K562 (cell line): ENCODE measurements around the gene ABCA10. TPM values are rescaled to one million over a fixed set of nuclear protein-coding genes. Genes with fewer than 3 reads are reported as not detected.
"Not testable (repeated sequence)": the region's sequence is repeated elsewhere in the genome, so short reads cannot be mapped to it uniquely, and the experiment has no call there.

Experiments used
- ATAC-seq: fragments of 200-7000 bp; cut with Tn5 transposase; 3 replicates; pipeline ENCODE4 v1.9.1; 2020; ENCODE audit warnings: moderate library complexity
- BruUV-seq: library from RNA; stranded (reverse); fragments of 400-500 nt; replicated peaks from 2 replicates; lab custom pipeline; 2021; lab: Mats Ljungman, UMichigan
- CTCF ChIA-PET: fragments of 300-600 bp; formaldehyde crosslinking; extraction: SDS; loops from one replicate; lab custom pipeline; 2021; ENCODE audit warnings: low intra/inter-chr PET ratio; lab: Yijun Ruan, JAX
- POLR2A ChIA-PET: fragments of 300-600, 350-650 bp; sonication (Branson Sonifier 250); formaldehyde crosslinking; extraction: SDS; loops from one replicate; lab custom pipeline; 2021; ENCODE audit warnings: antibody characterized with exemption, inconsistent platforms; lab: Yijun Ruan, JAX
- DNase-seq, 4 experiments: peaks; one replicate each; pipeline versions ENCODE4 v3.0.0 to v3.0.0-alpha.2; 2011 to 2018; ENCODE audit warnings: low spot score in 3 of 4, mixed read lengths in 3 of 4; ENCODE audit errors: extremely low read depth in 1 of 4
- FAIRE-seq: peaks from 2 replicates; lab custom pipeline; 2011; peaks lifted over from hg19 to GRCh38; lab: Jason Lieb, UNC
- H2AFZ ChIP-seq: 2 replicates; pipeline ENCODE4 v1.6.0; 2011; ENCODE audit warnings: low read depth, low read length, control low read depth, inconsistent platforms
- H3K27ac ChIP-seq: fragments of 200-600 bp; 3 replicates; pipeline ENCODE4 v1.8.0; 2011; ENCODE audit warnings: low read depth, mild to moderate bottlenecking, control low read depth, inconsistent platforms, low read length, moderate library complexity, mixed read lengths; ENCODE audit errors: extremely low read depth
- H3K27me3 ChIP-seq, 2 experiments: fragments of 300-600 bp in 1 of 2; 2 replicates in 1 of 2; 3 replicates in 1 of 2; pipeline versions ENCODE4 v1.6.0 to v1.8.0; 2011; ENCODE audit warnings: inconsistent platforms in 2 of 2, low read length in 2 of 2, mild to moderate bottlenecking in 1 of 2, mixed read lengths in 1 of 2, moderate library complexity in 1 of 2; ENCODE audit not compliant: control insufficient read depth in 2 of 2, insufficient read depth in 2 of 2
- H3K36me3 ChIP-seq: fragments of 300-600 bp; 3 replicates; pipeline ENCODE4 v1.8.0; 2011; ENCODE audit warnings: mild to moderate bottlenecking, low read length, inconsistent platforms; ENCODE audit not compliant: control insufficient read depth, insufficient read depth
- H3K4me1 ChIP-seq, 2 experiments: fragments of 200-600 bp in 1 of 2; replicated peaks in 1 of 2; 2 replicates in 1 of 2; 3 replicates in 1 of 2; pipeline versions ENCODE4 v1.5.1 to v1.8.0; 2011; ENCODE audit warnings: inconsistent platforms in 2 of 2, low read length in 2 of 2, mild to moderate bottlenecking in 1 of 2, mixed read lengths in 1 of 2, moderate library complexity in 1 of 2; ENCODE audit not compliant: control insufficient read depth in 2 of 2, insufficient read depth in 2 of 2
- H3K4me2 ChIP-seq: 2 replicates; pipeline ENCODE4 v1.6.1; 2011; ENCODE audit warnings: low read length, control low read depth, inconsistent platforms, mixed read lengths; ENCODE audit not compliant: insufficient read depth
- H3K4me3 ChIP-seq: fragments of 200-600 bp; sonication (generic), shearing (Covaris generic); 2 replicates; pipeline ENCODE4 v1.5.1; 2016; ENCODE audit warnings: control low read depth, inconsistent platforms
- H3K79me2 ChIP-seq: fragments of 200-600 bp; 3 replicates; pipeline ENCODE4 v1.8.0; 2011; ENCODE audit warnings: low read length, inconsistent platforms; ENCODE audit not compliant: control insufficient read depth, insufficient read depth
- H3K9ac ChIP-seq, 2 experiments: 2 replicates each; pipeline versions ENCODE4 v1.6.0 to v1.6.1; 2011; ENCODE audit warnings: low read depth in 2 of 2, low read length in 2 of 2, control low read depth in 1 of 2, inconsistent platforms in 1 of 2, mild to moderate bottlenecking in 1 of 2, mixed read lengths in 1 of 2; ENCODE audit not compliant: insufficient read depth in 1 of 2
- H3K9me1 ChIP-seq: one replicate; pipeline ENCODE4 v1.6.0; 2011; ENCODE audit warnings: inconsistent platforms, mild to moderate bottlenecking, low read length, moderate library complexity; ENCODE audit not compliant: control insufficient read depth, insufficient read depth
- H3K9me3 ChIP-seq: replicated peaks from 2 replicates; pipeline ENCODE4 v1.5.1; 2011; ENCODE audit warnings: low read depth, low read length, inconsistent platforms; ENCODE audit not compliant: control insufficient read depth, insufficient read depth
- H4K20me1 ChIP-seq: replicated peaks from 2 replicates; pipeline ENCODE4 v1.6.1; 2011; ENCODE audit warnings: low read length, inconsistent platforms, mixed read lengths; ENCODE audit not compliant: control insufficient read depth, insufficient read depth
- AFF4 ChIP-seq: sonication (generic); formaldehyde crosslinking; IDR thresholded peaks from 2 replicates; pipeline ENCODE4 v1.8.0; 2023; ENCODE audit warnings: mild to moderate bottlenecking, missing genetic modification reagents
- ZNF431 ChIP-seq: sonication (generic); formaldehyde crosslinking; IDR thresholded peaks from 2 replicates; pipeline ENCODE4 v1.8.0; 2022; ENCODE audit warnings: mild to moderate bottlenecking, missing genetic modification reagents
- in situ Hi-C: fragments of 300-500 bp; cut with MboI; formaldehyde crosslinking; loops from 4 replicates; pipeline ENCODE4 v1.15.0; 2018; ENCODE audit warnings: inconsistent platforms, mixed read lengths
- intact Hi-C: fragments of 100-400 bp; cut with micrococcal nuclease; formaldehyde crosslinking; loops from 2 replicates; pipeline ENCODE4 v1.14.2; 2022
- polyA plus RNA-seq, 8 experiments: library from polyadenylated mRNA; depleted of rRNA in 4 of 8; stranded (reverse) in 5 of 8; unstranded in 3 of 8; fragments of >200 nt; fragmentation: Nextera tagmentation in 2 of 8; fragmentation: Illumina TruSeq in 1 of 8; extraction: Ambion mirVana in 2 of 8; extraction: Trizol in 1 of 8; gene quantifications; 2 replicates each; pipeline versions ENCODE4 v1.2.1 to v1.2.3, GENCODE V29; 2011 to 2014; ENCODE audit warnings: inconsistent platforms in 1 of 8, missing spikeins in 1 of 8
- total RNA-seq, 7 experiments: library from RNA; depleted of rRNA in 6 of 7; stranded (reverse); fragments of >200 nt in 6 of 7; fragmentation: Illumina TruSeq in 2 of 7; extraction: Trizol in 2 of 7; gene quantifications; 2 replicates each; pipeline versions ENCODE4 v1.2.1 to v1.2.3, GENCODE V29; 2011 to 2021; ENCODE audit warnings: low replicate concordance in 1 of 7

The ABCA10 gene
- total and polyA plus RNA-seq, 9 of the 15 experiments (the other 6 are each of a cell fraction or from before 2014, with no cell fraction given) = 0.04 to 0.45 (median 0.15) TPM; not detected in 1

- TF ChIP-seq AFF4 (CRISPR knock-in tag) = no peak
- TF ChIP-seq, all 486 proteins: peak for 23
Observed at GRCh38 chr17:69170377-69170776, 58.2 kb downstream of the ABCA10 start (continued).

- BruUV-seq, intact Hi-C loops, DNase-seq, CTCF ChIA-PET, H3K36me3 ChIP-seq, H3K4me3 ChIP-seq, in situ Hi-C loops, H3K79me2 ChIP-seq, H3K9me1 ChIP-seq, H3K27ac ChIP-seq, H3K27me3 ChIP-seq, H3K9me3 ChIP-seq, FAIRE-seq, POLR2A ChIA-PET, H2AFZ ChIP-seq, H3K4me2 ChIP-seq, ATAC-seq, H4K20me1 ChIP-seq, H3K9ac ChIP-seq: not testable (repeated sequence)
- H3K4me1 ChIP-seq = peaks cover 0 to 12% of the 10 kb centered on the region in 2 experiments; a peak in 3 of 5 replicates
- TF ChIP-seq ZNF431 (CRISPR knock-in tag) = peak; percentile 95
Observed at GRCh38 chr17:69168642-69169041, 60.0 kb downstream of the ABCA10 start.
